ENCODE results near the gene TCF21.
A peak's percentile ranks its signal among the peaks of the same experiment; 100 is the strongest.

The TCF21 gene

GRCh38 chr6:133889557-133890403 is 867 bp downstream of the TCF21 start:
- no peak for DNase-seq (ENCODE audit: low spot score)

GRCh38 chr6:133890711-133891148 is 1.8 kb downstream of the TCF21 start:
- DNase-seq (ENCODE audit: low spot score) = no peak

GRCh38 chr6:133891149-133891926 is 2.4 kb downstream of the TCF21 start:
- DNase-seq (ENCODE audit: low spot score) = no peak

- no peak for DNase-seq (ENCODE audit: low spot score)
These were observed 3.3 kb downstream of the TCF21 start for GRCh38 chr6:133891927-133892812.

- DNase-seq (ENCODE audit: low spot score) = no peak
These were observed 4.1 kb downstream of the TCF21 start for GRCh38 chr6:133892813-133893691.

- no peak for DNase-seq (ENCODE audit: low spot score)
These were observed 5.0 kb downstream of the TCF21 start for GRCh38 chr6:133893946-133894345.

GRCh38 chr6:133894369-133894768 is 5.5 kb downstream of the TCF21 start:
- no peak for DNase-seq (ENCODE audit: low spot score)

GRCh38 chr6:133894795-133895358 is 6.0 kb downstream of the TCF21 start:
- no peak for DNase-seq (ENCODE audit: low spot score)

- no peak for DNase-seq (ENCODE audit: low spot score)
These were observed 6.8 kb downstream of the TCF21 start for GRCh38 chr6:133895573-133896343.

- no peak for DNase-seq (ENCODE audit: low spot score)
These were observed 7.4 kb downstream of the TCF21 start for GRCh38 chr6:133896344-133896721.

GRCh38 chr6:133898263-133898662 is 9.3 kb downstream of the TCF21 start:
- DNase-seq (ENCODE audit: low spot score) = no peak

- no peak for DNase-seq (ENCODE audit: low spot score)
These were observed 10.6 kb downstream of the TCF21 start for GRCh38 chr6:133899556-133899955.

GRCh38 chr6:133903855-133904254 is 14.9 kb downstream of the TCF21 start:
- no peak for DNase-seq (ENCODE audit: low spot score)

GRCh38 chr6:133906050-133906449 is 17.1 kb downstream of the TCF21 start:
- DNase-seq (ENCODE audit: low spot score) = no peak

- DNase-seq (ENCODE audit: low spot score) = peak; percentile 90
These were observed 27.8 kb downstream of the TCF21 start for GRCh38 chr6:133916650-133917151.

- DNase-seq (ENCODE audit: low spot score) = no peak
These were observed 28.9 kb downstream of the TCF21 start for GRCh38 chr6:133917781-133918180.

- DNase-seq (ENCODE audit: low spot score) = no peak
These were observed 29.5 kb downstream of the TCF21 start for GRCh38 chr6:133918208-133918930.

- no peak for DNase-seq (ENCODE audit: low spot score)
These were observed 30.4 kb downstream of the TCF21 start for GRCh38 chr6:133919362-133919761.

GRCh38 chr6:133921249-133921859 is 32.4 kb downstream of the TCF21 start:
- DNase-seq (ENCODE audit: low spot score) = peak; percentile 79

Data from globus pallidus (tissue), 1 donor.